ENCODE measurements around the gene GLCCI1. TPM values are rescaled to one million over a fixed set of nuclear protein-coding genes. Genes with fewer than 3 reads are reported as not detected.

The GLCCI1 gene
- total RNA-seq, 2 donors from 2014 or later = 9.1 to 9.2 TPM

DNA sequence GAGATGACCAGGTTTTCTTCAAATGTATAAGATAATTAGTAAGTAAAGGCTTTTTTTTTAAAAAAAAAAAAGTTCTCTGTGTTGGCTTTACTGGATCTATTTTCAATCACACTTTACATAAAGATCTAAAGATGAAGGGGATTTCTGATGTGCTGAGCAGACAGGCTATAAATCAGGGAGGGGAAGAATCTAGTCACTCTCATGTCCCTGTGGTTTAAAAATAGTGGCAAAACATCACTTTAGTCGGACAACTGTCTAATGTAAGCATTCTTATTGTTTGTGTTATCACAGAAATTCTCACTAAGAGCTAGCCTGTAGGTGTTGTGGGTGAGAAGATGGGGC is 160.7 kb downstream of the GLCCI1 start:
- no peak for TF ChIP-seq POLR2A (IDR thresholded peaks at IDR 0.05)
- no peak for TF ChIP-seq POLR2AphosphoS5 (IDR thresholded peaks at IDR 0.05)
- TF ChIP-seq, protein P1, sequence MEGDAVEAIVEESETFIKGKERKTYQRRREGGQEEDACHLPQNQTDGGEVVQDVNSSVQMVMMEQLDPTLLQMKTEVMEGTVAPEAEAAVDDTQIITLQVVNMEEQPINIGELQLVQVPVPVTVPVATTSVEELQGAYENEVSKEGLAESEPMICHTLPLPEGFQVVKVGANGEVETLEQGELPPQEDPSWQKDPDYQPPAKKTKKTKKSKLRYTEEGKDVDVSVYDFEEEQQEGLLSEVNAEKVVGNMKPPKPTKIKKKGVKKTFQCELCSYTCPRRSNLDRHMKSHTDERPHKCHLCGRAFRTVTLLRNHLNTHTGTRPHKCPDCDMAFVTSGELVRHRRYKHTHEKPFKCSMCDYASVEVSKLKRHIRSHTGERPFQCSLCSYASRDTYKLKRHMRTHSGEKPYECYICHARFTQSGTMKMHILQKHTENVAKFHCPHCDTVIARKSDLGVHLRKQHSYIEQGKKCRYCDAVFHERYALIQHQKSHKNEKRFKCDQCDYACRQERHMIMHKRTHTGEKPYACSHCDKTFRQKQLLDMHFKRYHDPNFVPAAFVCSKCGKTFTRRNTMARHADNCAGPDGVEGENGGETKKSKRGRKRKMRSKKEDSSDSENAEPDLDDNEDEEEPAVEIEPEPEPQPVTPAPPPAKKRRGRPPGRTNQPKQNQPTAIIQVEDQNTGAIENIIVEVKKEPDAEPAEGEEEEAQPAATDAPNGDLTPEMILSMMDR (IDR thresholded peaks at IDR 0.05) = no peak
- no peak for DNase-seq (ENCODE audit: low spot score)
- no peaks in the 10 kb centered on the region for H3K36me3 ChIP-seq
- no peaks in the 10 kb centered on the region for H3K27me3 ChIP-seq (replicated peaks; ENCODE audit: insufficient read depth)
- H3K27ac ChIP-seq = no peak overlapping the region
- intact Hi-C loops (cut with DNase I) = no loop called here
- H3K9me3 ChIP-seq = no peaks in the 10 kb centered on the region
- no peak overlapping the region for H3K4me3 ChIP-seq
- WGBS = 66% methylated on average over 1 of the region's 1 CpG
- no peaks in the 10 kb centered on the region for H3K4me1 ChIP-seq (replicated peaks)

DNA sequence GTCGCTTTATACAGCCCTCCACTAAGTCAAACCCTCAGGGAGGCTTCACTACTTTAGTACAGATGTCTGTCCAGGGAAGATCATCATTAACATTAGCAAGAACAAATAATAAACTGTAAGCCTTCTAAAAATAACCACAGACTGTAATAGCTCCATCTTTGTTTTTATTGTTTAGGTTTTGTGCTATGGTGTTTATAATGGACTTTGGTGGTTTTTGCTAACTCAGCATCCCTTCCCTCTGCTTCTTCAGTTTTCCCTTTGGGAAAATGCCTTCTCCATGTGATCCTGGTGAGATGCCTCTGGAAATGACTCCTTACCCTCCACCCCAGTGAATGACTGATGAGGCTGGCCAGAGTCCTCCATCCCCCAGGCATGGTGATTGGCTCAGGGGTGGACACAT is 162.1 kb downstream of the GLCCI1 start:
- H3K36me3 ChIP-seq = no peaks in the 10 kb centered on the region
- no peaks in the 10 kb centered on the region for H3K27me3 ChIP-seq (replicated peaks; ENCODE audit: insufficient read depth)
- TF ChIP-seq, protein P1 (IDR thresholded peaks at IDR 0.05) = no peak
- TF ChIP-seq POLR2AphosphoS5 (IDR thresholded peaks at IDR 0.05) = no peak
- no peak for TF ChIP-seq POLR2A (IDR thresholded peaks at IDR 0.05)
- intact Hi-C loops (cut with DNase I) = no loop called here
- H3K9me3 ChIP-seq = no peaks in the 10 kb centered on the region
- DNase-seq (ENCODE audit: low spot score) = no peak
- no peaks in the 10 kb centered on the region for H3K4me1 ChIP-seq (replicated peaks)
- H3K27ac ChIP-seq = no peak overlapping the region
- no peak overlapping the region for H3K4me3 ChIP-seq
- WGBS = 98% methylated on average over 1 of the region's 1 CpG

DNA sequence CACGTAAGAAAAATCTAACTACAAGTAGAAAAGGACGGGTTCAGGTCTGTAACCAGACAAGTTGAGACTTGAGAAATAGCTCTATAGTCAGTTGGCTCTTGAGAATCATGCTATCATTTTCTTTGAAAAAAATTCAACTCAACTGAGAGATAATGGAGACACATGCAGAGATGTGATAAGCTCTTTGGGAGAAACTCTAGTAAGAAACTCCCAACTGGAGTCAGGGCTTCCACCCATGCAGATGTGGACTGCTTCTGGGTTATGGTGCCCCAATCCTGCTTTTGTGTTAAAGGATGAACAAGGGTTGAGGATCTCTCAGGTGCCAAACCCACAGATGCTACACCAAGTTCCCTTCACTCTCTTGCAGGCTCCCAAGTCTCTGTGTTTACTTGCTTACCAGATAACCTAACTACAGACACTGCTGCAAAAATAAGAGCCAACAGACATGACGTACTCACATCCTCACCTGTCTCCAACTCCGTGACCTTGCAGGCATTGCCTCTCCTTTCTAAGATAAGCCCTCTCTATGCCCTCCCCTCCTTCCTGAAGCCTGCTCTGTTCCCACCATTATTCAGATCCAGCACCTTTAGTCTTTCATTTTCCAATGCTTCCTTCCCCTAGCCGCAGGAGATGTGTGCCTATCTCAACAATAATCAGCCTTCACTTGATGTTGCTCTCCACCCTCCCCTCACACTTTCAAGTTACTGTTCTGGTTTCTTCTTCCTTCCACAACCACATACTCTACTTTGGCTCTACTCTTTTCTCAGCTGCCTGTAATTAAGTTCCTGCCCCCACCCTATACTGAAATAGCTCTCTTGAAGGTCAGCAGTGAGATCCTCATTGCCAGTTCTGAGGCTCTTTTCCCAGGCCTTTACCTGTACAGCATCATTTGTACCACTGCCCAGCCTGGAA is 163.4 kb downstream of the GLCCI1 start:
- TF ChIP-seq, protein P1 (IDR thresholded peaks at IDR 0.05) = no peak
- TF ChIP-seq POLR2AphosphoS5 (IDR thresholded peaks at IDR 0.05) = no peak
- no peak for TF ChIP-seq POLR2A (IDR thresholded peaks at IDR 0.05)
- no peaks in the 10 kb centered on the region for H3K36me3 ChIP-seq
- intact Hi-C loops (cut with DNase I) = no loop called here
- H3K27me3 ChIP-seq (replicated peaks; ENCODE audit: insufficient read depth) = no peaks in the 10 kb centered on the region
- no peak for DNase-seq (ENCODE audit: low spot score)
- H3K4me1 ChIP-seq (replicated peaks) = no peaks in the 10 kb centered on the region
- no peak overlapping the region for H3K27ac ChIP-seq
- H3K9me3 ChIP-seq = no peaks in the 10 kb centered on the region
- 76% methylated on average over 5 of the region's 5 CpGs for WGBS
- no peak overlapping the region for H3K4me3 ChIP-seq

DNA sequence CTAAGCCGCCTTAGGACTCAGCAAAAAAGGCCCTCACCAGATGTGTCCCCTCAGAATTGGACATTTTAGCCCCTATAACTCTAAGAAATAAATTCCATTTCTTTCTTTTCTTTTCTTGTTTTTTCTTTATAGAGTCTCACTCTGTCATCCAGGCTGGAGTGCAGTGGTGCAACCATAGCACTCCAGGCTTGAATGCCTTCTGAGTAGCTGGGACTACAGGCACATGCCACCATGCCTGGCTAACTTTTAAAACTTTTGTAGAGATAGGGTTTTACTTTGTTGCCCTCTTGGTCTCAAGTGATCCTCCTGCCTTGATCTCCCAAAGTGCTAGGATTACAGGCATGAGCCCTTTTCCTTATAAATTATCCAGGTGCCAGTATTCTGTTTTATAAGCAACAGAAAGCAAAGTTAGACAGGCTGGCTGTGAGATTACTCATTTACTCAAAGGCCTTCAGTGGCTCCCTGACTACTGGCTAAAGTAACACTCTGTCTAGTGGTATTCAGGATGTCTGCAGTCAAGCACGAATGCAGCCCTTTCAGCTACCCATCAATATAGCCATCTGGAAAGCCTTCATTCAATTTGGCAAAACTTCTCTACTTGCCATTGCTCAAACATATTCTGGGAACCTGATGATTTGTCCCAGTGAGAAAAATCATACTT is 164.7 kb downstream of the GLCCI1 start:
- Histone ChIP-seq H3K4me3 (no peak overlapping the region), H3K4me1 (replicated peaks) (no peaks in the 10 kb centered on the region), H3K27me3 (replicated peaks; ENCODE audit: insufficient read depth) (no peaks in the 10 kb centered on the region), H3K36me3 (no peaks in the 10 kb centered on the region), H3K27ac (no peak overlapping the region), H3K9me3 (no peaks in the 10 kb centered on the region)
- DNase-seq (ENCODE audit: low spot score) = no peak
- intact Hi-C loops (cut with DNase I) = no loop called here
- WGBS = 90% methylated on average over 2 of the region's 2 CpGs
- TF ChIP-seq POLR2AphosphoS5 (IDR thresholded peaks at IDR 0.05) = no peak
- TF ChIP-seq POLR2A (IDR thresholded peaks at IDR 0.05) = no peak
- TF ChIP-seq, protein P1 (IDR thresholded peaks at IDR 0.05) = no peak
